Measurements from ENCODE around the gene TAF8.
"Not testable (repeated sequence)": the region's sequence is repeated elsewhere in the genome, so short reads cannot be mapped to it uniquely, and the experiment has no call there.

Gene TAF8

DNA sequence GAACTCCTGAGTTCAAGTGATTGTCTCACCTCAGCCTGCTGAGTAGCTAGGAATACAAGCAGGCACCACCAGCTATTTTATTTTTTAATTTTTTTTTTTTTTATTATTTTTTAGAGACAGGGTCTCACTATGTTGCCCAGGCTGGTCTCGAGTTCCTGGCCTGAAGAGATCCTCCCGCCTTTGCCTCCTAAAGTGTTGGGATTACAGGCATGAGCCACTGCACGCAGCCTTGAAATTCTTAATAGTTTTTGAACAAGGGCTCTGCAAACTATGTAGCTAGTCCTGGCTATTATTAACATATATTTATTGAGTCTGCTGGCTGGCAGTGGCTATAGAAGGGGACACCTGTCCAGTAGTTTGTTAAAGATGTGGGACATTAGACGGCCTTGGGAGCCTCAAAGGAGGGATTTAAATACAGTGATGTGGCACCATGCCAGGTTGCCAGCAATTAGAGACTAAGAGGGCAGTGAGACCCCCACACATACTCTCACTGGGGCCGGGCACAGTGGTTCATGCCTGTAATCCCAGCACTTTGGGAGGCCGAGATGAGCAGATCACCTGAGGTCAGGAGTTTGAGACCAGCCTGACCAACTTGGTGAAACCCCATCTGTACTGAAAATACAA is 21.1 kb upstream of the TAF8 start:
- no peak for DNase-seq (ENCODE audit: low spot score)

DNA sequence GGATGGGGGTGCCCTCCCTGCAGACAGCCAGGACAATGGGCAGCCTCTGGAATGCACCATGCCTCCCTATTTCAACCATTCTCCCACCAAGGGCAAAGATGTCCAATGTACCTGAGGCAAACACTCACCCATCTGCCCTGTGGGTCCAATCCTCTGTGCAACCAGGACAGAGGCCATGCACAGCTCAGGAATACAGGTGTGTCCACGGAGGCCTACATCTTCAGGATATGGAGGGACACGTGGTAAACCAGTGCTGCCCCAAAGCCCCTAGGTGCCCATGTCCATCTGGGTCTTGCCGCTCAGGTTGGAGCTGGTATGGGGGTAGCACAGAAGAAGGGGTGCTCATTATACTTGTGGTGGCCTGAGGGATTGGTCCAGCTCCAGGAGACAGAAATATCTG is 20.4 kb upstream of the TAF8 start:
- DNase-seq (ENCODE audit: low spot score): no peak

DNA sequence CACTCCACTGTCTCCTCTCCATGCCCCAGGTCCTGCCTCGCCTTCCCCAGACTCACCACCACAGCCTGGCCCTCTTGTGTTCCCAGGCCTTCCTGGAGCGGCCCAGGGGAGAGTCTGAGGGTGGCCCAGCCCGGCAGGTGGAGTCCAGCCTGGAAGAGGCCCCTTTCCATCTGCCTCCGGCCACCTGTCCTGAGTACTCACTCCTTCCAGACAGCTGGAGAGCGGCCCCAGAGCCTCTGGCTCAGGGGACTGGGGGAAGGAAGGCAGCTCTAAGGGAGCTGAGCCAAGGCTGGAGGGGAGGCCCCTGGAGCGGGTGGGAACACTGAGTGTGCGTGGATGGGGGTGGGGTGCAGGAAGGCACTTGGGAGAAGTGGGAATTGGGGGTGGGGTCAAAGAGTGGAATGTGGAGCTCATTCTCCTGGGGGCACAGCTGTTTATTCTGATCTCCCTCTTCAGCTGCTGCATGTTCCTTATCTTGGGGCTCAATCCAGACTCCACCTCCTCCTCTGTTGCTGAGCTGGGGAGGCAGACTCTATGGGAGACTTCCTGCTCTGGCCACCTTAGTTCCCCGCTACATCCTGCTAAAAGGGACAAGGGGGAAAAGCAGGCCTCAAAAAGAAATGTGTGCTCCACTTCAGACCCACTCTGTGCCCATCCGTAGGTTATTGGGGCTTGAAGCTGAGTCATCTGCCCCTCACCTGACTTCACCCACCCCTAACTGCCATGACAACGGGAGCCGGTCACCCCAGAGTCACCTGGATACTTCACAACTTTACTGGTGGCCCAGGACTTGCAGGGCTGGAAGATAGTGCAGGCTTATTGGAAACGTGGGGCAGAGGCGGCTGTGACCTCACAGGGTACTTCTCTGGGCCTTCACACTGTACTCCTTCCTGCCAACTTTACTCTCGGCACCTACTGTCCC is 19.5 kb upstream of the TAF8 start:
- no peak for DNase-seq (ENCODE audit: low spot score)

DNA sequence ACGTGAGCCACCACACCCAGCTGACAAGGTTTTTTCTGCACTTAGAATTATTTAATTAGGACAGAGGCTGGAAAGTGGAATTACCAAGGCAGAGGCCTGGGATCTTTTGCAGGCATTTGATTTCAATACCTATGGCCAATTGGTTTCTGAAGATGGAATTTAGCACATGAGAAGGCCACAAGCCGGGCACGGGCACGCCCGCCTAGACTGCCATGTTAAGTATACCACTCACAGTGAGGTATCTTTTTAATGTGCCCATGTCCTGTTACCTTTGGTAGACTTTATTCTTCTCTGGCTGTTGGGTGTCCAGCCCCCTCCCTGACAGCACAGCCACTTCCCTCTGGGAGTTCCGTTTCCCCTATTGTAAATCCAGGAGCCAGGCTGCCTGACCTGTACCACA is 18.0 kb upstream of the TAF8 start:
- no peak for DNase-seq (ENCODE audit: low spot score)

DNA sequence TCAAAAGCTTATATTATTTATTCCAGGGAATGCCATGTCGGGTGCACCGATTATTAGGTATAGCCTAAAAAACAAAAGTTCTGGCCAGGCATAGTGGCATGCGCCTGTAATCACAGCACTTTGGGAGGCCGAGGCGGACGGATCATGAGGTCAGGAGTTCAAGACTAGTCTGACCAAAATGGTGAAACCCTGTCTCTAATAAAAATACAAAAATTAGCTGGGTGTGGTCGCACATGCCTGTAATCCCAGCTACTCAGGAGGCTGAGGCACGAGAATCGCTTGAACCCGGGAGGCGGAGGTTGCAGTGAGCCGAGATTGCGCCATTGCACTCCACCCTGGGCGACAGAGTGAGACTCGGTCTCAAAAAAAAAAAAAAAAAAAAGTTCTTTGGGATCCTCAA is 12.7 kb upstream of the TAF8 start:
- not testable (repeated sequence) for DNase-seq (ENCODE audit: low spot score)

DNA sequence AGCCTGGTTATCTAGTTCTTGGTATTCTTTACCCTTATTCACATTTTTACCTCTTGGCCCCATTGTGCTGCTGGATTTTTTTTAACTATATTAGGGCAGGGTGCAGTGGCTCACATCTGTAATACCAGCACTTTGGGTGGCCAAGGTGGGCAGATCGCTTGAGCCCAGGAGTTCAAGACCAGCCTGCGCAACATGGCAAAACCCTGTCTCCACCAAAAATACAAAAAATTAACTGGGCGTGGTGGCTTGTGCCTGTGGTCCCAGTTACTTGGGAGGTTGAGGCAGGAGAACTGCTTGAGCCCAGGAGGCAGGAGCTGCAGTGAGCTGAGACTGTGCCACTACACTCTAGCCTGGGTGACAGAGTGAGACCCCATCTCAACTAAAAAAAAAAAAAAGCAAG is 12.2 kb upstream of the TAF8 start:
- DNase-seq (ENCODE audit: low spot score): no peak

DNA sequence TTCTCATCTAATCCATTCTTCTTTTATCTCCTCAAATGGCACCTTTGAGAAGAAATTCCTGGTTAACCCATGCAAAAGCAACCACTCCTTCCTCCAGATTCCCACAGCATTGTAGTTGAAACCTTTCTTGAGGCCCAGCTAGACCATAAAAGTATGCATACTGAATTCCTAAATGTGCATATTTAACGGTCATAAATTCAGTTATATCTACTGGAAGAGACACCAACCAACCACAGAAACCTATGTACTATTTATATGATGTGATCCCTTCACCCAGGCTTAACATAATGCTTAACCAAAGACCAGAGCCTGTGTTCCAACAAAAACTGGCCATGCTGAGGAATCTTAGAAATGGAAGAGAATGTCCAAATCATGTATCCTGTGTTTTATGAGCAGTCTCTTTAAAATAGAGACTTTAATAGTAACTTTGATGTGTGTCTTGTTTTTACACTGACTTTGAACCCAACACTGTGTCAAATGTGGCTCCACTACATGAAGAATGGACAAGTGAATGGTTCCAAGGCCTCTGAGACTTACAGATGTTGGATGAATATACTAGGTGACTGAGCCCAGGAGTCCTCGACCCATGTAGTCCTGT is 11.4 kb upstream of the TAF8 start:
- DNase-seq (ENCODE audit: low spot score): no peak

DNA sequence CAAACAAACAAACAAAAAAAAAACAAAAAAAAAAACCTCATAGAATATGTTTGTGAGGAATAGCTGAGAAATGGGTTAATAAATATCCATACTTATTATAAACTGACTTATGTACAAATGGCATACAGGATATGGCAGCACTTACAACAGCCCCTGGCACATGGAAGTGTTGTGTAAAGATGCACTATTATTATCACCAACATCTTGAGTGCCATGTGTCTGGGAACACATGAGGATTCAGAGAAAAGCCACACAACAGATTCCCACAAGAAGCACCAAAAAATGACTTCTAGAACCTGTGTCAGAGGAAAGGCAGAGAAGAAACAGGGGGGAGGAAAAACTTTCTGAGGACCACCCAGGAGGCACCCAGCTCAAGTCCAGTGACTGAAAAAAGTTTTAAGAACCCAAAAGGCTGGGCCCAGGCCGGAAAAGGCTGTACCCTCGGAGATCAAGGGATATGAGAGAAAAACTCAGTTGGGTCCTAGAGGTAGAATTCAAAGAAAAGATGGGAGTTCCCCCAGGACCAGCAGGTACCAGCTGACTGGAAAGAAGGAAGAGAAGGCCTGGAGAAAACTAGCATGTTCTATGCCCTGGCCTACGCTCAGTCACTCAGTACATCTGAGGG is 9.4 kb upstream of the TAF8 start:
- DNase-seq (ENCODE audit: low spot score): no peak

DNA sequence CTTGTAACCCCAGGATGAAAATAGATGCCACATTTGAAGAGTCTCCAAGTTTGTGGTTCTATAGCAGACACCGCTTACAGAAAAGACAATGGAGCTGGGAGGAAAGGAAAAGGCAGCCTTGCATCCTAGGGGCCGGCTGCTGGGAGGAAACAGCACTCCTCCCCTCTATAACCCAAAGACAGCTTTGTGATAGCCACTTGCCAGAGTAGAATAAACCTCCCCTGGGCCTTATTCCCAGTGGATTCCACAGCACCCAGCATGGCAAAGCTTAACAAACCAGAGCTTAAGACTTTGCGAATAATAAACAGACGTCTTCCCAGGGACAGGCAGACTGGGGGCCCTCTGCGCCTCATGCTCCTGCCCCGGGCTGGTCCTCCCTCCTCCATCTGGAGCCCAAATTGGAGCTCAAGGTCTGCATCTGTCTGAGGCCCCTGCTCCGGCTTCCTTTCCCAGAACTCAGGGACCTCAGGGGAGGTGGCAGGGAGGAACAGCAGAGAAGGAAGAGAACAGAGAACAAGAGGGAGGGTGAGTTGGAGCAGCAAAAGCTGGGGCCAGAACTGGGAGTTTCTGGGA is 8.8 kb upstream of the TAF8 start:
- DNase-seq (ENCODE audit: low spot score): no peak

DNA sequence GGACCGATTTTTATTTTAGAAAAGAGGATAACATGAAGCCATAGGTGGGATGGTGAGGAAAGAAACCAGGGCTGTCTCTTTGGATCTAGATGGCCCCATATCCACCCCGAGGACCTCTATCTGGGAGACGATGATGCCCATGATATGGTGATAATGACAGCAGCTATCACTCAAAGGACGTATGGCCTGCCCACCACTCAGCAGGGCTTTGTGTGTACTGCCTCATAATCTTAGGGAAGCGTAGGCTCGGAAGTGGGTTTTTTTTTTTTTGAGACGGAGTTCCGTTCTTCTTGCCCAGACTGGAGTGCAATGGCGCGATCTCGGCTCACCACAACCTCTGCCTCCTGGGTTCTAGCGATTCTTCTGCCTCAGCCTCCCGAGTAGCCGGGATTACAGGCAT is 8.2 kb upstream of the TAF8 start:
- no peak for DNase-seq (ENCODE audit: low spot score)

DNA sequence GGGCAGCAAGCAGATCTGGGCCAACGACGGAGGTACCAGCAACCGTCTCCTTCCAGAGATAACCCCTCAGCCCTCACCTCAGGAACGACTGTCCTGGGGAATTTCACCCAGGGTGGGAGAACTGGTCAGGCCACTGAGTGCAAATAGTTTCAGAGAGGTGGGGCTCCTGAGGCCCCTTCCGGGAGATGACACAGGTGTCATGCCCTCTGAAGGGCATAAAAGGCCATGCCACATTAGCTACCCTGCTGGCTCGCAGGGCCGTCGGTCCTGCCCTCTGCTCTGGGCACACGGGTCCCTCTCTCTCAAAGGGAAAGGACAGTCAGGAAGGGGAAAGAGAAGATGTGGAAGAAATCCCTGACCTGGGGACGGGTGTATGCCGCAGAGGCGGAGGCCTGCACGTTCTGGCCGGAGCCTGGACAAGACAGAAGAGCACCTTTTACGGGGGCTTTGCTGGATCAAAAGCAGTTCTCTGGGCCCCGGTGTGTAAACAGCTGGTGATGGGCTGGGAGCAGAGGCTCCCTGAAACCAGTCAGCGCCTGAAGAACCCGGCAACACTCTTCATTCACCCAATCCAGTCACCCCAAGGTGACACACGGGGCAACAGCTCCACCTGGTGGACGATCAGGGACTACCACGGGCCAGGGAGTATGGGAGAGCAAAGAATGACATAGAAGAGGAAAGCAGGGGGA is 6.4 kb upstream of the TAF8 start:
- peak; percentile 83 for DNase-seq (ENCODE audit: low spot score)

DNA sequence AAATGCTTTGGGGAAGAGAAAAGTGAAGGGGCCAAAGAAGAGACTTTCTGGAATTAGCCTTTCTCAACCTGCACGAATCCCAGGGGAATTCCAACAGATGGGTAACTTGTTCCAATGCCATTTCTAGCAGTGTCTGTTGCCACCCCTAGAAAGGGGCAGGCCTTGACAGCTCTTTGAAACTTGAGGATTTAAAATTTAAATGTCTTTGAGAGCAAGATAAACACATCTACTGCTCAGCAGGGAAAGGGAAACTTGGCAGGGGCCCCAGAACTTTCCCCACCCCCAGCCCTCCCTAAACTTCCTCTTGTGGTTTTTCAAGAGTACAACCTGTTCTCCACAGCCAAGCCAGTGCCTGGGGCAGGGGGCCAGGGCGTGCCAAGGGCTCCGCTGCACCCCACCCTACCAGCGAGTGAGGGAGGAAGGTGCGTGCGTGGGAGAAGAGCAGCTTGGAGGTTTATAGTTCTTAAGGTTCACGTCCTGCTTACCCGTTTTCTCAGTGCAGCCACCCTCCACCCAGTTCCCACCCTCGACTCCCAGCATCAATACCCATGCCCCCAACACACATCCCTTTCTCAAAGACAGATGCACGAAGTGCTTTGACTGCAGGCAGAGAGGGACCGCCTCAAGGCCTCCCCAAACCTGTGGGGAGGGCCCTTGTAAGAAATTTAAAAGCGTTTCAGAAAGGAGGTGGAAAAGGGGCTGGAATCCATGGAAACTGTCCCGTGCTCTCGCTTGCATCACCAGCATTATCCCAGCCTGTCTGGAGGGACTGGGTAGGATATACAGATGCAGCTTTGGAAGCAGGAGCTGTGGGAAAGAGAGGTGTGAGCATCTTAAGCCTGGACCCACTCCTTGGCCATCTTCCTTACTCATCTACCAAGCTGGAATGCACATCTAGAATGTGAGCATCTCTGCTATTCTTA is 4.5 kb upstream of the TAF8 start:
- DNase-seq (ENCODE audit: low spot score): no peak

DNA sequence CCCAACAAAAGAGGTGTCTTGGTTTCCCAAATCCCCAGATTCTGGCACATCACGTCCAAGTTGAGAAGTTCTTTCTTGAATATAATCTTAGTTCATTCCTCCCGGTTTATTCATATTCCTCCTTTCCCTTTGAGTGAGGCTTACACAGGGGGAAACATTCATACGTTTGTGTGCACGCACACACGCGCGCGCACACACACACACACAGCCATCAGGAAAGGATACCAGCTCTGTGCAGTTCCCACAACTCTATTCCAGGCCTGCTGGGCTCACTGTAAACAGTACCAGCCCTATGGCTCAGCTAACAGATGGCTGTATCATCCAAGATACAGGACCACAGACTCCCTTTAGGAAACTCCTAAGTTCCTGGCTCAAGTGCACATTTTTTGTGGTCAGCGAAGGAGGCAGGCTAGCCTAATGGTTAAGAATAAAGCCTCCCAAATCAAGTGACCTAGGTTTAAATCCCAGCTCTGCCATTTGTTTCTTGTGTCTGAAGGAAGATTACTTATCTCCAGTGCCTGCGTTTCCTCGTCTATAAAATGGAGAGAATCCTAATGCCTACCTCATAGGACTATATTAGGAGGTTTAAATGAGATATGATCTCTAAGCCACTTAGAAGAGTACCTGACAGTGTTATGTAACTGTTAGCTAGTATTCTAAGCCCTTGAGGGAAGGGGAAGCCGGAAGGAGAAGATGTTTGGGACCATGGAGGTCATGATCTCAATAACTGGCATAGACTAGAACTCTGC is 3.7 kb upstream of the TAF8 start:
- DNase-seq (ENCODE audit: low spot score): no peak

DNA sequence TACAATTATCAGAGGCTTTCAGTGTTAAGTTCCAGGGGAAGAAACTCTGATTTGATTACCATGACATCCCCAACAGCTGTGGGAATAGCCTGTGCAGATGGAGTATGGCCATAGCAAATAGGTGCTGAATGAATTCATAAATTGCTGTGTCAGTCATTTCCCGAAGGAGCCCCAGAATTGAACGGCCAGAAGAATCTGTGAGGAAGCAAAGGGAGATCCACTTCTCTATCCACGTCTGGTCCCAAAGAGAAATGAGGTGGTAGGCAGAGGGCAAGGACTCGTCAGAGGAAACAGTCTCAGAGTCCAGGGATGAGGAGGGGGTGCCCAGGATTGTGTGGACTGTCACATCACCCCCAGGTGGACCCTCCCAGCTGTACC is 3.1 kb upstream of the TAF8 start:
- DNase-seq (ENCODE audit: low spot score): no peak

DNA sequence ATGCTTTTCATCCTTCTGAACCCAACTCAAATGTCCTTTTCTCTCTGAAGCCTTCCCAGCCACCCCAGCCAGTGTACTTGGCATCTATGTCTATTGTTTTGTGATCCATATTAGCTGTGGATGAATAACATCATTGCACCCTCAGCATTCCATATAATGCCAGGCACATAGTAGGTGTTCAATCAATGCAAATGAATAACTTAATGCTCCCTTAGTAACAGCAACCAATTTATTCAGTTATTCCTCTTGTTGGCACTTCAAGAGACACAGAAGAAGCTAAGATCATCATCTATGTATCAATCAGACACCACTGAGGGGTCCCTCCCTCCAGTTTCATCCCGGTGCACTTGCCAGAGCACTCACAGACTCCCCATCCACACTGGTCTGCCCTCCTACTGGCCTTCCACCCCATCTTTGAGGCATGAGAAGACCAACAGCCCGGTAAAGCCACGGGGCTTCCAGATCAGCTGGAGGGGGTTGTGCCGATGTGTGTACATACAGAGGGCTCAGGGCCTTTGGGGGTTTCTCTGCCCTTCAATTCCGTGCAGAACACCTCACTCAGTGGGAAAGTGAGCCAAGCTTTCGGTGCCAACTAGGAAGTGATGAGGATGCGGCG is 2.4 kb upstream of the TAF8 start:
- peak; percentile 37 for DNase-seq (ENCODE audit: low spot score)

DNA sequence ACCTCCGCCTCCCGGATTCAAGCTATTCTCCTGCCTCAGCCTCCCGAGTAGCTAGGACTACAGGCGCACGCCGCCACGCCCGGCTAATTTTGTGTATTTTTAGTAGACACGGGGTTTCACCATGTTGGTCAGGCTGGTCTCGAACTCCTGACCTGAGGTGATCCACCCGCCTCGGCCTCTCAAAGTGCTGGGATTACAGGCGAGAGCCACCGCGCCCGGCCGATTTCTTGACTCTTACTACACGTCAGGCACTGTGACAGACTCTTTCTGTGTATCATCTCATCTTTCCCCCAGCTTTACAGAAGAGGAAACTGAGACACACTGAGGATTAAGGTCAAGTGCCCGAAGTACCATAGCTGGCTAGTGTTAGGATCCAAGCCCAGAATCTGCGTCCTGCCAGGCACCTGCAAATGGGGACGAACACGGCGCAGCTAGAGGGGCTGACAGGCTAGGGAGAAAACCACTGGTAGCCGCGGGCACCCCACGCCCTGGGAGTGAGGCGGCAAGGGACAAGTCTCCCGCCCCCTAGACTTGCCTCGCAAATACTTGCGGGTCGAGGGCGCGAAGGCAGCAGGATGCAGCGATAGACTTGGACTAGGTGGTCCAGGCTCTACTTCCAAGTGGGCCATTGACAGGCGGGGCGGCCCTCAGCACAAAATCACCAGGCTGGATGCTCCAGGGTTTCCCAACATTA is 1.1 kb upstream of the TAF8 start:
- no peak for DNase-seq (ENCODE audit: low spot score)

DNA sequence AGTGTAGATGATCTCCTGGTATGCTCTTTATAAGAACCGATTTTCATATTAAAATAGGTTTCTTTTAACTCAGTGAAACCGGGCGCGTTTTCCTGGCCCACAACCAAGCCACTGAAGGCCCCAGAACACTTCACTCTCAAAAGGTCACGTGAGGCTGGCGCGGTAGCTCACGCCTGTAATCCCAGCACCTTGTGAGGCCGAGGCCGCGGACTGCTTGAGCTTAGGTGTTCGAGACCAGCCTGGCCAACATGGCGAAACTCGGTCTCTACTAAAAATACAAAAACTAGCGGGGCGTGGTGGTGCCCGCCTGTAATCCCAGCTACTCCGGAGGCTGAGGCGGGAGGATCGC is 402 bp upstream of the TAF8 start:
- no peak for DNase-seq (ENCODE audit: low spot score)

DNA sequence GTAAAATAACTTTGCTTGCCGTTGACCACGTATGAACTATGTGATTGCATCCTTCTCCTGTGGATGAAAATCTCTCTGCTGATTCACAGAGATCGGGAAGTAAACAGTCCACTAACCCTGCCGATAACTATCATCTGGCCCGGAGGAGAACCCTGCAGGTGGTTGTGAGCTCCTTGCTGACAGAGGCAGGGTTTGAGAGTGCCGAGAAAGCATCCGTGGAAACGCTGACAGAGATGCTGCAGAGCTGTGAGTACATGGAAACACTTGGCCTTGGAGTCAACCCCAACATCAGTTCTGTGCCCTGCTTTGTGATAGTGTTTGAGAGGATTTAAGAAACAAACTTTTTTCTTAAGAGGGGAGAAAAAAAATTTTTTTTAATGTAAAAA is 937 bp downstream of the TAF8 start:
- DNase-seq (ENCODE audit: low spot score): peak; percentile 32

DNA sequence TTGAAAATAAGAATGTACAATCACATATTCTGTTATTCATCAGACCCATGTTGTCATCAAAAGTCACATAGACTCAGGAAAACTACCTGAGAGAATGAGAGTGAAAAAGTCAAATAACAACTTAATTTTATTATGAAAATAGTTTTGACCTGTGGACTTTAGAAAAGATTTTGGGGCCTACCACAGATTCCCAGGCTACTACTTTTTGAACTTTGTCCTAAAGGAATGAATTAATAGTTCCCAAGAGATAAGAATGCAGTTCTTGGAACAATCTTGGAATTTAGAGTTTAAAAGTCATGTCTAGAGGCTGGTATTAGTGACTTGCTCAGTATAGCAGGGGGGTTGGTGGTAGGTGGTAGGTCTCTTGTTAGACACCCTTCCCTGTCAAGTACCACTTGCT is 3.3 kb downstream of the TAF8 start:
- DNase-seq (ENCODE audit: low spot score): no peak

All from RKO (cell line).